Measurements from ENCODE around the gene RPL22L1.

Gene RPL22L1

GRCh38 chr3:170910542-170910941 lies 40.5 kb upstream of the RPL22L1 start:
- H3K4me3 ChIP-seq (ENCODE audit: low read depth, low read length), result no peak overlapping the region
- no peak for DNase-seq (ENCODE audit: low read depth)
- TF ChIP-seq MYC (IDR thresholded peaks at IDR 0.05; ENCODE audit: low read depth, low read length) (no peak), POLR2A (IDR thresholded peaks at IDR 0.05; ENCODE audit: extremely low read depth, insufficient read length) (no peak), CTCF (IDR thresholded peaks at IDR 0.05; ENCODE audit: low read depth, low read length) (no peak)
- TF ChIP-seq, protein P1, sequence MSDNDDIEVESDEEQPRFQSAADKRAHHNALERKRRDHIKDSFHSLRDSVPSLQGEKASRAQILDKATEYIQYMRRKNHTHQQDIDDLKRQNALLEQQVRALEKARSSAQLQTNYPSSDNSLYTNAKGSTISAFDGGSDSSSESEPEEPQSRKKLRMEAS (IDR thresholded peaks at IDR 0.05; ENCODE audit: low read depth, low read length), result no peak

GRCh38 chr3:170909129-170909903 lies 39.3 kb upstream of the RPL22L1 start:
- peak overlapping the region; percentile 67 for H3K4me3 ChIP-seq (ENCODE audit: low read depth, low read length)
- DNase-seq (ENCODE audit: low read depth), result peak; percentile 63
- TF ChIP-seq POLR2A (IDR thresholded peaks at IDR 0.05; ENCODE audit: extremely low read depth, insufficient read length) (no peak), CTCF (IDR thresholded peaks at IDR 0.05; ENCODE audit: low read depth, low read length) (no peak), MYC (IDR thresholded peaks at IDR 0.05; ENCODE audit: low read depth, low read length) (no peak)
- TF ChIP-seq, protein P1 (IDR thresholded peaks at IDR 0.05; ENCODE audit: low read depth, low read length), result no peak

- TF ChIP-seq POLR2A (IDR thresholded peaks at IDR 0.05; ENCODE audit: extremely low read depth, insufficient read length) (peak; percentile 85), MYC (IDR thresholded peaks at IDR 0.05; ENCODE audit: low read depth, low read length) (peak; percentile 96), CTCF (IDR thresholded peaks at IDR 0.05; ENCODE audit: low read depth, low read length) (no peak)
- TF ChIP-seq, protein P1 (IDR thresholded peaks at IDR 0.05; ENCODE audit: low read depth, low read length), result peak; percentile 98
- peak within 1 kb of the TSS; percentile 80 for H3K4me3 ChIP-seq (ENCODE audit: low read depth, low read length)
- DNase-seq (ENCODE audit: low read depth), result peak; percentile 98
Measured at GRCh38 chr3:170908235-170909116, 38.5 kb upstream of the RPL22L1 start, which contains the start of gene EIF5A2. EIF5A2 (minus strand) TSS chr3:170908637; CDS start chr3:170907806, 831 bp downstream.

DNA sequence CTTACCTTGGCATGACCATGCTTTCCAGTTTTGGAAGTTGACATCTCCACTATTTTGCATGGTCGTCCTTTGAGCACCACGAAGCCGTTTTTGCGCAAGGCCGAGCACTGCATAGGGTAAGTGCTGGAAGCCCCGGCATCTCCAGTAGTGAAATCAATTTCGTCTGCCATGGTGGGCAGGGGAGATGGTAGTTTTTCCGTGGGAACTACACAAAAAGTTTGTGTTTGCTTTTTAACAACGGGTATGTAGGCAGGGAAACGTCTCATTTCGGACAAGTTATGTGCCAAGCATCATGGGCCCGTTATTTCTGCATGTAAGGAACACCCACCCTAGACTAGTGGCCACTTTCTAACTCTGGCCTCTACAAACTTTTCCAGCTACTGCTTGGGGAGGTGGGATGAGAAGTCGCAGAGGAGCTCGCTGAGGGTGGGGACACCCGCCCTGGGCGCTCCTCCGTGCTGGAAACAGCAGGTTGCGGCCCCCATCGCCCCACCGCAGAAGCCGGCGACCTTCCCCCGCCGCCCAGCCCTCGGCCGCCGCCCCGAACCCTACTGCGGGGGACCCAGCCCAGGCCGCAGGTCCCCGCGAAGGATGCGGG lies 37.7 kb upstream of the RPL22L1 start:
- TF ChIP-seq MYC (IDR thresholded peaks at IDR 0.05; ENCODE audit: low read depth, low read length), result no peak
- TF ChIP-seq POLR2A (IDR thresholded peaks at IDR 0.05; ENCODE audit: extremely low read depth, insufficient read length), result no peak
- TF ChIP-seq, protein P1 (IDR thresholded peaks at IDR 0.05; ENCODE audit: low read depth, low read length), result no peak
- no peak for TF ChIP-seq CTCF (IDR thresholded peaks at IDR 0.05; ENCODE audit: low read depth, low read length)
- DNase-seq (ENCODE audit: low read depth), result peak; percentile 56
- peak overlapping the region; percentile 80 for H3K4me3 ChIP-seq (ENCODE audit: low read depth, low read length)

DNA sequence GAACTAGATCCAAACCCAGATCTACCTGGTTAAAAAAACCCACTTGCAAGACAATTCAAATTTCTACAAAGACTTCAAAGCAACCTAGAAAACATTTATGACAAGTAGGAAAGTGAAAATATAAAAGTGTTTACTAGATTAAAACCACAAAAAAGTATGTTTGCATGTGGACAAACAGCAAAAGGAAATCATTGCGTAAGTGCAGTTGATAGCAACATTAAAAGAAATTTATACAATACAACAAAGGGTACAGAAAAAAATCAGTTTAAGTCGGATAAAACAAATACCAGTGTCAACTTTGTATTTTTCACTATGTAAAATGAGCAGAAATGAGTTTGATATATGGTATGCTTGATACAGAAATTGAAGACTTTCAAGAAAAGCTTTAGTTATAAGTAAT lies 35.9 kb upstream of the RPL22L1 start:
- DNase-seq (ENCODE audit: low read depth), result no peak
- TF ChIP-seq POLR2A (IDR thresholded peaks at IDR 0.05; ENCODE audit: extremely low read depth, insufficient read length) (no peak), CTCF (IDR thresholded peaks at IDR 0.05; ENCODE audit: low read depth, low read length) (no peak)
- H3K4me3 ChIP-seq (ENCODE audit: low read depth, low read length), result no peak overlapping the region
